ENCODE data around the gene ZNF578.

DNA sequence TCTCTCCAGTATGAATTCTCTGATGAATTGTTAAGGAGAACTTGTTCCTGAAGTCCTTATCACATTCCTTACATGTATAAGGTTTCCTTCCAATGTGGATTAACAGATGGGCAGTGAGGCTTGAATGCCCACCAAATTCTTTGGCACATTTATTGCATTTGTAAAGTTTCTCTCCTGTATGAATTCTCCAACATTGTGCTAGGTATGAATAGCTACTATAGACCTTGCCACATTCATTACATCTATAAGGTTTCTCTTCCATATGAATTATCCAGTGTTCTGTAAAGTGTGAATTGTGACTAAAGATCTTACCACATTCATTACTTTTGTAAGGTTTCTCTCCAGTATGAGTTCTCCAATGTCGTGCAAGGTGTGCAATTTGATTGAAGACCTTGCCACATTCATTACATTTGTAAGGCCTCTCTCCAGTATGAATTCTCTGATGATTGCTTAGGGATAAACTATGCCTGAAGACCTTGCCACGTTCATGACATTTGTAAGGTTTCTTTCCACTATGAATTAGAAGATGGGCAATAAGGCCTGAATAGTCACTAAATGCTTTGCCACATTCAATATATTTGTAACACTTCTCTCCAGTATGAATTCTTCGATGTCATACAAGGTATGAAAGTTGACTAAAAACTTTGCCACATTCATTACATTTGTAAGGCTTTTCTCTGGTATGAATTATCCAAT, 20.4 kb downstream of the ZNF578 start:
- TF ChIP-seq REST (IDR thresholded peaks at IDR 0.05; ENCODE audit: insufficient read depth in 1 of 2, low read depth in 2 of 2, low read length in 2 of 2) (no peak), SIN3A (IDR thresholded peaks at IDR 0.05; ENCODE audit: borderline replicate concordance, insufficient read depth, low read length) (no peak), TAF1 (IDR thresholded peaks at IDR 0.05; ENCODE audit: borderline replicate concordance, insufficient read depth, low read length) (no peak), POLR2AphosphoS5 (IDR thresholded peaks at IDR 0.05; ENCODE audit: low read depth, low read length) (no peak), FOXP2 (optimal IDR thresholded peaks at IDR 0.05; ENCODE audit: borderline replicate concordance, extremely low read depth, extremely low read length, insufficient read depth) (no peak)
